SK-N-SH treated with all-trans-retinoic acid at 6 μM for 48 hours (cell line): Measurements from ENCODE around the gene RNF111.

ENCODE experiments used
- ATAC-seq: fragments of 200-7000 bp; cut with Tn5 transposase; 3 replicates; pipeline ENCODE4 v1.9.1; 2020; ENCODE audit warnings: mild to moderate bottlenecking, moderate library complexity
- ARNTL ChIP-seq: fragments of 450-650 bp; formaldehyde crosslinking; IDR thresholded peaks from 2 replicates; pipeline ENCODE4 v1.5.0; 2020; ENCODE audit warnings: low read depth, mild to moderate bottlenecking, moderate library complexity, borderline replicate concordance
- BACH2 ChIP-seq: fragments of 250-450 bp; sonication (Bioruptor Pico); IDR thresholded peaks from 2 replicates; pipeline ENCODE4 v1.9.0; 2021; ENCODE audit warnings: mild to moderate bottlenecking, borderline replicate concordance
- CREB5 ChIP-seq: fragments of 250-450 bp; sonication (Bioruptor Pico); IDR thresholded peaks from 2 replicates; pipeline ENCODE4 v1.5.1; 2020; ENCODE audit warnings: low read depth, mild to moderate bottlenecking, moderate library complexity
- CSDC2 ChIP-seq: fragments of 250-450 bp; sonication (Bioruptor Pico); IDR thresholded peaks from 2 replicates; pipeline ENCODE4 v1.5.0; 2020; ENCODE audit warnings: mild to moderate bottlenecking, moderate library complexity
- CSRNP3 ChIP-seq: fragments of 250-450 bp; sonication (Bioruptor Pico); IDR thresholded peaks from 2 replicates; pipeline ENCODE4 v1.5.1; 2021; ENCODE audit warnings: mild to moderate bottlenecking, moderate library complexity
- ESRRG ChIP-seq: fragments of 250-450 bp; sonication (Bioruptor Pico); IDR thresholded peaks from 2 replicates; pipeline ENCODE4 v1.6.1; 2021; ENCODE audit warnings: mild to moderate bottlenecking
- GLIS3 ChIP-seq: fragments of 250-450 bp; sonication (Bioruptor Pico); IDR thresholded peaks from 2 replicates; pipeline ENCODE4 v1.5.0; 2020; ENCODE audit warnings: mild to moderate bottlenecking, moderate library complexity
- ISL1 ChIP-seq: fragments of 250-450 bp; sonication (Bioruptor Pico); IDR thresholded peaks from 2 replicates; pipeline ENCODE4 v2.1.2; 2022; ENCODE audit warnings: mild to moderate bottlenecking, moderate library complexity
- OSR1 ChIP-seq: fragments of 250-450 bp; sonication (Bioruptor Pico); IDR thresholded peaks from 2 replicates; pipeline ENCODE4 v1.8.0; 2022; ENCODE audit warnings: moderate library complexity, mild to moderate bottlenecking, inconsistent platforms
- PATZ1 ChIP-seq: fragments of 250-450 bp; sonication (Bioruptor Pico); IDR thresholded peaks from 2 replicates; pipeline ENCODE4 v1.8.0; 2020; ENCODE audit warnings: mild to moderate bottlenecking, moderate library complexity, borderline replicate concordance
- POU6F1 ChIP-seq: fragments of 250-450 bp; sonication (Bioruptor Pico); IDR thresholded peaks from 2 replicates; pipeline ENCODE4 v1.8.0; 2021; ENCODE audit warnings: low read depth, mild to moderate bottlenecking, moderate library complexity, borderline replicate concordance
- PPARA ChIP-seq: fragments of 250-450 bp; sonication (Bioruptor Pico); IDR thresholded peaks from 2 replicates; pipeline ENCODE4 v1.5.0; 2020; ENCODE audit warnings: mild to moderate bottlenecking, borderline replicate concordance
- RARB ChIP-seq: fragments of 250-450 bp; sonication (Bioruptor Pico); IDR thresholded peaks from 2 replicates; pipeline ENCODE4 v1.8.0; 2021; ENCODE audit warnings: mild to moderate bottlenecking, moderate library complexity
- TCF4 ChIP-seq: fragments of 250-450 bp; sonication (Bioruptor Pico); IDR thresholded peaks from 2 replicates; pipeline ENCODE4 v1.8.0; 2021; ENCODE audit warnings: mild to moderate bottlenecking, moderate library complexity, borderline replicate concordance
- TOX ChIP-seq: fragments of 250-450 bp; sonication (Bioruptor Pico); IDR thresholded peaks from 2 replicates; pipeline ENCODE4 v1.8.0; 2021; ENCODE audit warnings: mild to moderate bottlenecking, moderate library complexity, borderline replicate concordance
- TSHZ2 ChIP-seq: fragments of 250-450 bp; sonication (Bioruptor Pico); IDR thresholded peaks from 2 replicates; pipeline ENCODE4 v1.5.0; 2020; ENCODE audit warnings: mild to moderate bottlenecking, moderate library complexity
- ZC3H10 ChIP-seq: fragments of 250-450 bp; sonication (Bioruptor Pico); IDR thresholded peaks from 2 replicates; pipeline ENCODE4 v1.5.1; 2021; ENCODE audit warnings: mild to moderate bottlenecking, moderate library complexity
- ZFP3 ChIP-seq: fragments of 250-450 bp; sonication (Bioruptor Pico); IDR thresholded peaks from 2 replicates; pipeline ENCODE4 v1.5.0; 2020; ENCODE audit warnings: mild to moderate bottlenecking, moderate library complexity
- ZFP30 ChIP-seq: fragments of 450-650 bp; formaldehyde crosslinking; IDR thresholded peaks from 2 replicates; pipeline ENCODE4 v1.5.0; 2022; ENCODE audit warnings: mild to moderate bottlenecking, moderate library complexity
- ZNF565 ChIP-seq: fragments of 450-650 bp; formaldehyde crosslinking; conservative IDR thresholded peaks from 2 replicates; pipeline ENCODE4 v1.5.0; 2020; ENCODE audit warnings: low read depth, mild to moderate bottlenecking, moderate library complexity
- ZNF70 ChIP-seq: fragments of 450-650 bp; formaldehyde crosslinking; IDR thresholded peaks from 2 replicates; pipeline ENCODE4 v1.5.0; 2020; ENCODE audit warnings: mild to moderate bottlenecking, moderate library complexity

RNF111 gene

GRCh38 chr15:58962662-58963565 is 24.5 kb upstream of the RNF111 start:
- TF ChIP-seq ZNF70 (CRISPR knock-in tag) (no peak), CSDC2 (CRISPR knock-in tag) (no peak), PATZ1 (no peak), TOX (CRISPR knock-in tag) (no peak), ESRRG (CRISPR knock-in tag) (no peak)
- peak; percentile 72 for ATAC-seq

GRCh38 chr15:58966698-58967097 is 20.8 kb upstream of the RNF111 start:
- TF ChIP-seq GLIS3 (CRISPR knock-in tag) (no peak), ZC3H10 (no peak), ESRRG (CRISPR knock-in tag) (no peak), POU6F1 (no peak), RARB (CRISPR knock-in tag) (no peak), TCF4 (CRISPR knock-in tag) (no peak), BACH2 (CRISPR knock-in tag) (no peak), PPARA (CRISPR knock-in tag) (no peak), TOX (CRISPR knock-in tag) (no peak), CREB5 (CRISPR knock-in tag) (no peak), ISL1 (no peak), ZNF70 (CRISPR knock-in tag) (no peak), ARNTL (CRISPR knock-in tag) (no peak), ZFP3 (CRISPR knock-in tag) (no peak), PATZ1 (no peak), TSHZ2 (CRISPR knock-in tag) (no peak), OSR1 (CRISPR knock-in tag) (no peak), ZFP30 (CRISPR knock-in tag) (no peak)
- no peak for ATAC-seq

- ATAC-seq, result no peak
- TF ChIP-seq ISL1, result no peak
- TF ChIP-seq ZNF70 (CRISPR knock-in tag), result no peak
- TF ChIP-seq RARB (CRISPR knock-in tag), result no peak
- no peak for TF ChIP-seq CSDC2 (CRISPR knock-in tag)
- TF ChIP-seq ZNF565 (CRISPR knock-in tag), result no peak
- no peak for TF ChIP-seq TSHZ2 (CRISPR knock-in tag)
- no peak for TF ChIP-seq BACH2 (CRISPR knock-in tag)
- TF ChIP-seq POU6F1, result no peak
- no peak for TF ChIP-seq CSRNP3 (CRISPR knock-in tag)
These were observed 20.0 kb upstream of the RNF111 start for GRCh38 chr15:58967479-58967878.
